ENCODE measurements around the gene UNC13C. TPM values are rescaled to one million over a fixed set of nuclear protein-coding genes. Genes with fewer than 3 reads are reported as not detected.
A peak's percentile ranks its signal among the peaks of the same experiment; 100 is the strongest.

Gene UNC13C
- total and polyA plus RNA-seq, 2 of the 13 experiments (the other 11 are each of a cell fraction or from before 2014, with no cell fraction given), result 0.04 TPM; not detected in 1

DNA sequence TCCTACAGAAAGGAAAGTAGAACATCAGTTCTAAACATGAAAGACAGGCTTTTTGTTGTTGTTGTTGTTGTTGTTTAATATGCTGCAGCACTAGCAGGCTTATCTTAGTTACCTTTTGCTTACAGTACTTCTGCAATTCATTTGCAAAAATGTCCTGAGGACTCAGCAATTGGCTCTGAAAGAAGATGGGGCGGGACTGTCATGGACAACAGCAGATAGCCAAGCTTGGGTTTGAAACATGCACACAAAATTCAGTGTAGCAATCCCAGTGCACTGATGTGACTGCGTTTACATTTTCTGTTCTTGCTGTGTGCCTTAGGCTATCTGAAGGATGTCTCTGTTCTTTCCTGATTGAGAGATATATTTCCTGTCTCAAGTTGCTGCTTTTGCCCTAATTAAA lies 9.2 kb downstream of the UNC13C start:
- H3K36me3 ChIP-seq (replicated peaks in 1 of 2; ENCODE audit: control insufficient read depth in 1 of 2, insufficient read depth in 2 of 2, low read length in 2 of 2), result no peaks in the 10 kb centered on the region
- ATAC-seq (no peak), FAIRE-seq (no peak), DNase-seq (ENCODE audit: low spot score) (no peak)
- H3K27me3 ChIP-seq (ENCODE audit: control insufficient read depth in 1 of 2, insufficient read depth in 2 of 2, low read length in 2 of 2), result no peaks in the 10 kb centered on the region
- in situ Hi-C loops (cut with HindIII; ENCODE audit: extremely low pct_ligation_motif_present, low pct_unique_long_range_greater_than_20kb), result no loop called here
- no TSS peak for BruUV-seq (replicated peaks)
- no peaks in the 10 kb centered on the region; the same call in 1 of the 2 replicates for H3K9me3 ChIP-seq (ENCODE audit: low read length)
- no peak overlapping the region for H3K27ac ChIP-seq (ENCODE audit: extremely low read length, insufficient read depth, low read length)
- H3K4me1 ChIP-seq (ENCODE audit: insufficient read depth, low read length), result no peaks in the 10 kb centered on the region
- H4K20me1 ChIP-seq (ENCODE audit: insufficient read depth, low read length), result no peaks in the 10 kb centered on the region
- intact Hi-C loops (cut with micrococcal nuclease; ENCODE audit: unreplicated experiment), result no loop called here
- TF ChIP-seq KMT2B (CRISPR knock-in tag; IDR thresholded peaks at IDR 0.05) (no peak), NR3C1 (CRISPR knock-in tag; IDR thresholded peaks at IDR 0.05) (no peak), ZNF430 (CRISPR knock-in tag; IDR thresholded peaks at IDR 0.05) (no peak), HNRNPLL (IDR thresholded peaks at IDR 0.05; ENCODE audit: low read depth, low read length, poor library complexity, severe bottlenecking) (no peak), SRSF9 (IDR thresholded peaks at IDR 0.05; ENCODE audit: borderline replicate concordance, insufficient read depth, low read depth, low read length, poor library complexity, severe bottlenecking) (no peak), ARID2 (CRISPR knock-in tag; IDR thresholded peaks at IDR 0.05; ENCODE audit: borderline replicate concordance) (no peak), SPEN (CRISPR knock-in tag; IDR thresholded peaks at IDR 0.05; ENCODE audit: low read depth) (no peak)
- no peak overlapping the region for H2AFZ ChIP-seq (ENCODE audit: low read length)
- ChIA-PET CTCF (ENCODE audit: low intra/inter-chr PET ratio, low total read pairs) (no interaction called here), POLR2A (no interaction called here)
- no peak overlapping the region for H3K9ac ChIP-seq (ENCODE audit: insufficient read depth, low read depth, low read length)
- no peaks in the 10 kb centered on the region for H3K79me2 ChIP-seq (ENCODE audit: insufficient read depth, low read length)
- WGBS (ENCODE audit: low lambda C conversion rate), result 5% methylated on average over 2 of the region's 2 CpGs
- no peak overlapping the region for H3K4me3 ChIP-seq (replicated peaks in 1 of 3; ENCODE audit: insufficient read depth in 1 of 3, low read depth in 2 of 3, low read length in 3 of 3)
- no peak overlapping the region for H3K4me2 ChIP-seq (ENCODE audit: low read depth, low read length)

DNA sequence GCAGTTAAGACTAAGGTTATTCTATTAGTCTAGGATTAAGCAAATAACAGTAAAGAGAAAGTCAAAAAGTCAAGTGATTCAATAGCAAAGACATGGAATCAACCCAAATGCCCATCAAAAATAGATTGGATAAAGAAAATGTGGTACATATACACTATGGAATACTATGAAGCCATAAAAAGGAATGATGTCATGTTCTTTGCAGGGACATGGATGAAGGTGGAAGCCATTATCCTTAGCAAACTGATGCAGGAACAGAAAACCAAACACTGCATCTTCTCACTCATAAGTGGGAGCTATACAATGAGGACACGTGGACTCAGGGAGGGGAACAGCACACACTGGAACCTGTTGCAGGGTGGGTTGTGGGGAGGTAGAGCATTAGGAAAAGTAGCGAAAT lies 29.0 kb downstream of the UNC13C start:
- no peak for TF ChIP-seq HOXA3 (CRISPR knock-in tag; IDR thresholded peaks at IDR 0.05)
- peak; percentile 99 for TF ChIP-seq ATF7 (IDR thresholded peaks at IDR 0.05)
- TF ChIP-seq ATF7 (CRISPR knock-in tag; IDR thresholded peaks at IDR 0.05), result no peak
- peak; percentile 91 for TF ChIP-seq CREB1 (IDR thresholded peaks at IDR 0.05)
- no peak for TF ChIP-seq CREB1 (CRISPR knock-in tag; IDR thresholded peaks at IDR 0.05)
- no peak for TF ChIP-seq TCF7 (IDR thresholded peaks at IDR 0.05; ENCODE audit: low read depth)
- CTCF ChIA-PET (ENCODE audit: low intra/inter-chr PET ratio, low total read pairs), result no interaction called here
- ATAC-seq, result no peak
- no peaks in the 10 kb centered on the region for H3K36me3 ChIP-seq (replicated peaks in 1 of 2; ENCODE audit: control insufficient read depth in 1 of 2, insufficient read depth in 2 of 2, low read length in 2 of 2)
- POLR2A ChIA-PET, result no interaction called here
- no peaks in the 10 kb centered on the region for H3K79me2 ChIP-seq (ENCODE audit: insufficient read depth, low read length)
- no peaks in the 10 kb centered on the region for H4K20me1 ChIP-seq (ENCODE audit: insufficient read depth, low read length)
- DNase-seq (ENCODE audit: low spot score), result no peak
- BruUV-seq (replicated peaks), result no TSS peak
- H3K4me3 ChIP-seq (replicated peaks in 1 of 3; ENCODE audit: insufficient read depth in 1 of 3, low read depth in 2 of 3, low read length in 3 of 3), result no peak overlapping the region
- in situ Hi-C loops (cut with HindIII; ENCODE audit: extremely low pct_ligation_motif_present, low pct_unique_long_range_greater_than_20kb) (no loop called here), intact Hi-C loops (cut with micrococcal nuclease; ENCODE audit: unreplicated experiment) (no loop called here)
- no peak overlapping the region for H2AFZ ChIP-seq (ENCODE audit: low read length)
- no peaks in the 10 kb centered on the region for H3K4me1 ChIP-seq (ENCODE audit: insufficient read depth, low read length)
- no peaks in the 10 kb centered on the region for H3K9me3 ChIP-seq (ENCODE audit: low read length)
- 3% methylated on average over 2 of the region's 2 CpGs for WGBS (ENCODE audit: low lambda C conversion rate)
- H3K9ac ChIP-seq (ENCODE audit: insufficient read depth, low read depth, low read length), result no peak overlapping the region
- no peak for FAIRE-seq
- peaks cover 0 to 18% of the 10 kb centered on the region in 2 experiments; a peak in 3 of 5 replicates for H3K27me3 ChIP-seq (ENCODE audit: control insufficient read depth in 1 of 2, insufficient read depth in 2 of 2, low read length in 2 of 2)
- H3K4me2 ChIP-seq (ENCODE audit: low read depth, low read length), result no peak overlapping the region
- H3K27ac ChIP-seq (ENCODE audit: extremely low read length, insufficient read depth, low read length), result no peak overlapping the region
